Ovary (tissue), 9 donors: ENCODE results near the gene TJAP1. TPM values are rescaled to one million over a fixed set of nuclear protein-coding genes. Genes with fewer than 3 reads are reported as not detected.
A peak's percentile ranks its signal among the peaks of the same experiment; 100 is the strongest.

Source experiments
- DNase-seq, 5 donors: peaks; one replicate each; pipeline ENCODE4 v3.0.0-alpha.2; 2019 to 2020
- H3K27ac ChIP-seq, 2 donors: fragments of 200-600 bp; one replicate each; pipeline versions ENCODE4 v1.5.1 to v1.8.0; 2019 to 2022
- H3K27me3 ChIP-seq: fragments of 200-600 bp; one replicate; pipeline ENCODE4 v1.8.0; 2022
- H3K36me3 ChIP-seq: fragments of 200-600 bp; sonication (generic); one replicate; pipeline ENCODE4 v1.5.1; 2019
- H3K4me1 ChIP-seq: one replicate; pipeline ENCODE4 v1.8.1; 2013; ENCODE audit warnings: mild to moderate bottlenecking, moderate library complexity; ENCODE audit not compliant: insufficient read depth
- H3K4me3 ChIP-seq: fragments of 200-600 bp; sonication (generic); one replicate; pipeline ENCODE4 v1.5.1; 2017
- H3K9me3 ChIP-seq, 2 donors: fragments of 200-600 bp in 1 of 2; sonication (generic) in 1 of 2; one replicate each; pipeline versions ENCODE4 v1.5.1 to v1.8.1; 2013 to 2019; ENCODE audit warnings: mild to moderate bottlenecking in 1 of 2, moderate library complexity in 1 of 2
- EP300 ChIP-seq: sonication (generic); formaldehyde crosslinking; IDR thresholded peaks from one replicate; pipeline ENCODE4 v1.6.1; 2017; ENCODE audit warnings: antibody characterized with exemption
- POLR2A ChIP-seq: fragments of 450-650 bp; IDR thresholded peaks from one replicate; pipeline ENCODE4 v1.6.1; 2017; ENCODE audit warnings: antibody characterized with exemption, mild to moderate bottlenecking, moderate library complexity
- WGBS, 3 donors: extraction: QIAGEN DNeasy Blood & Tissue Kit in 1 of 3; methylation state at CpG; one replicate each; pipeline versions ENCODE4 v1.1.5 to v1.1.7; 2013 to 2017; 5-methylcytosine and 5-hydroxymethylcytosine counted together
- intact Hi-C, 4 donors: fragments of 100-400 bp; cut with DNase I; formaldehyde crosslinking; loops; one replicate each; pipeline versions ENCODE4 v1.11.0 to v1.15.1; 2022 to 2023
- polyA plus RNA-seq, 2 donors: library from polyadenylated mRNA; stranded (reverse); fragments of 200-250 nt in 1 of 2; fragments of 350-450 nt in 1 of 2; fragmentation: Illumina TruSeq in 1 of 2; extraction: RNeasy Lipid Tissue Mini Kit (QIAGEN cat#74804) in 1 of 2; gene quantifications; one replicate each; pipeline ENCODE4 v1.2.3, GENCODE V29; 2013 to 2014
- total RNA-seq, 7 donors: library from RNA; depleted of rRNA in 2 of 7; stranded (reverse); fragments of >200 nt in 2 of 7; fragmentation: NEBNext Ultra II Directional in 3 of 7; extraction: Animal tissue kit (Norgen Biotek cat#: 25700) in 3 of 7; gene quantifications; one replicate each; pipeline versions ENCODE4 v1.1.0 to v1.2.4, GENCODE V29; 2016 to 2023
- TF ChIP-seq, protein P1 (sequence below), 3 donors: fragments of 450-650 bp in 2 of 3; fragments of 200-600 bp in 1 of 3; IDR thresholded peaks; one replicate each; pipeline versions ENCODE4 v1.5.1 to v1.8.0; 2016 to 2022; ENCODE audit warnings: antibody characterized with exemption in 3 of 3, mild to moderate bottlenecking in 1 of 3
- donor health status: DM: no; HTN: no; CAD: no; lungs with moderate emphysema.
- donor health status: DM: no; HTN: no; CAD: no.
- donor health status: Bipolar disorder and iron deficiency.
- donor health status: DM: yes; HTN: yes; CAD: no.
- donor health status: DM: no; HTN: no; CAD: no.
- donor health status: DM: yes; HTN: yes; CAD: no.

TJAP1 gene
- total and polyA plus RNA-seq, 9 donors, result 12.9 to 44.8 (median 34.0) TPM

DNA sequence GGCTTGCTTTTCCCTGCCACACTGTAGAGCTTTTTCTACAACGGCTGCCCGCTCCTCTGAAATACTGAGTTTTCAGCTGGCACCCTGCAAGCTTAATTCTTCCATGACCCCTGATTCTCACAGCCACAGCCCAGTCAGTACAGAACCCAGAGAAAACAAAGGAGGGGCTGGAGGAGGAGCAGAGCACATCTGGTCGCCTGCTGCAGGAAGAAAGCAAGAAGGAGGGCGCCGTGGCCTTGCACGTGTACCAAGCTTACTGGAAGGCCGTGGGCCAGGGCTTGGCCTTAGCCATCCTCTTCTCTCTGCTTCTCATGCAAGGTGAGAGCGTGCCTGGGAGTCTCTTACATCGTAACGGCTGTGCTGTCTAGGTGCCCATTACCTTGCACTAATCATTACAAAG is 33.3 kb upstream of the TJAP1 start:
- Histone ChIP-seq H3K27ac (no peak overlapping the region), H3K36me3 (no peaks in the 10 kb centered on the region), H3K27me3 (no peaks in the 10 kb centered on the region), H3K4me3 (no peak overlapping the region), H3K4me1 (no peaks in the 10 kb centered on the region), H3K9me3 (no peaks in the 10 kb centered on the region)
- TF ChIP-seq, protein P1, sequence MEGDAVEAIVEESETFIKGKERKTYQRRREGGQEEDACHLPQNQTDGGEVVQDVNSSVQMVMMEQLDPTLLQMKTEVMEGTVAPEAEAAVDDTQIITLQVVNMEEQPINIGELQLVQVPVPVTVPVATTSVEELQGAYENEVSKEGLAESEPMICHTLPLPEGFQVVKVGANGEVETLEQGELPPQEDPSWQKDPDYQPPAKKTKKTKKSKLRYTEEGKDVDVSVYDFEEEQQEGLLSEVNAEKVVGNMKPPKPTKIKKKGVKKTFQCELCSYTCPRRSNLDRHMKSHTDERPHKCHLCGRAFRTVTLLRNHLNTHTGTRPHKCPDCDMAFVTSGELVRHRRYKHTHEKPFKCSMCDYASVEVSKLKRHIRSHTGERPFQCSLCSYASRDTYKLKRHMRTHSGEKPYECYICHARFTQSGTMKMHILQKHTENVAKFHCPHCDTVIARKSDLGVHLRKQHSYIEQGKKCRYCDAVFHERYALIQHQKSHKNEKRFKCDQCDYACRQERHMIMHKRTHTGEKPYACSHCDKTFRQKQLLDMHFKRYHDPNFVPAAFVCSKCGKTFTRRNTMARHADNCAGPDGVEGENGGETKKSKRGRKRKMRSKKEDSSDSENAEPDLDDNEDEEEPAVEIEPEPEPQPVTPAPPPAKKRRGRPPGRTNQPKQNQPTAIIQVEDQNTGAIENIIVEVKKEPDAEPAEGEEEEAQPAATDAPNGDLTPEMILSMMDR (IDR thresholded peaks at IDR 0.05), result no peak
- TF ChIP-seq POLR2A (no peak), EP300 (no peak)
- peak in 1 of 5 donors; percentile 73 for DNase-seq
- intact Hi-C loops, result no loop called here
- WGBS, 3 donors, result 35 to 60% (median 48%) methylated on average over 10 of the region's 10 CpGs

- DNase-seq, result no peak
Observed at GRCh38 chr6:43444582-43444981, 32.8 kb upstream of the TJAP1 start.

DNA sequence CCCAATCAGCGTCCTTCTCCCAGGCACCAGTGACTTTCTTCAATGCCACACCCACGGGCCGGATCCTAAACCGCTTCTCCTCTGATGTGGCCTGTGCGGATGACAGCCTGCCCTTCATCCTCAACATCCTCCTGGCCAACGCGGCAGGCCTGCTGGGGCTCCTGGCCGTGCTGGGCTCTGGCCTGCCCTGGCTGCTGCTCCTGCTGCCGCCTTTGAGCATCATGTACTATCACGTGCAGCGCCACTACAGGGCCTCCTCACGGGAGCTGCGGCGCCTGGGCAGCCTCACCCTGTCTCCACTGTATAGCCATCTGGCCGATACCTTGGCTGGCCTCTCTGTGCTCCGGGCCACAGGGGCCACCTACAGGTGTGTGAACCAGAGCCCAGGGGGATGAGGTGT is 31.8 kb upstream of the TJAP1 start:
- 87 to 91% (median 90%) methylated on average over 16 of the region's 16 CpGs for WGBS, 3 donors
- Histone ChIP-seq H3K36me3 (no peaks in the 10 kb centered on the region), H3K27me3 (no peaks in the 10 kb centered on the region), H3K4me1 (no peaks in the 10 kb centered on the region), H3K27ac (no peak overlapping the region), H3K9me3 (no peaks in the 10 kb centered on the region), H3K4me3 (no peak overlapping the region)
- no peak for DNase-seq
- intact Hi-C loops, result no loop called here
- TF ChIP-seq EP300 (no peak), POLR2A (no peak)
- TF ChIP-seq, protein P1 (IDR thresholded peaks at IDR 0.05), result no peak

More at GRCh38 chr6:43444582-43444981, 32.8 kb upstream of the TJAP1 start:
- intact Hi-C loops, result no loop called here
- Histone ChIP-seq H3K4me3 (no peak overlapping the region), H3K27me3 (no peaks in the 10 kb centered on the region), H3K36me3 (no peaks in the 10 kb centered on the region), H3K9me3 (no peaks in the 10 kb centered on the region), H3K4me1 (no peaks in the 10 kb centered on the region), H3K27ac (no peak overlapping the region)
- WGBS, 3 donors, result 88 to 92% (median 92%) methylated on average over 8 of the region's 8 CpGs
- TF ChIP-seq POLR2A, result no peak
- TF ChIP-seq EP300, result no peak
- TF ChIP-seq, protein P1 (IDR thresholded peaks at IDR 0.05), result no peak

DNA sequence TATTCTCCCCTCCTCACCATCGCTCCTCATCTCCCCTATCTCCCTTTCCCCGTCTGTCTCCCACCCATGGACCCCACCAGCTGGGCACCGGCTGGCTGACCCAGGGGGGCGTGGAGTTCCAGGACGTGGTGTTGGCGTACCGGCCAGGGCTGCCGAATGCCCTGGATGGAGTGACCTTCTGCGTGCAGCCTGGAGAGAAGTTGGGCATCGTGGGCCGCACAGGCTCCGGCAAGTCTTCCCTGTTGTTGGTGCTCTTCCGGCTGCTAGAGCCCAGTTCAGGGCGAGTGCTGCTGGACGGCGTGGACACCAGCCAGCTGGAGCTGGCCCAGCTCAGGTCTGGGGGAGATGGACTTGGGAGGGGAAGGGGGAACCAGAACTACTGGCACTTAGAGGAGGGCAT is 29.8 kb upstream of the TJAP1 start:
- no peak overlapping the region for H3K27ac ChIP-seq
- WGBS, 3 donors, result 81 to 91% (median 84%) methylated on average over 16 of the region's 16 CpGs
- TF ChIP-seq, protein P1 (IDR thresholded peaks at IDR 0.05), result no peak
- TF ChIP-seq EP300, result no peak
- H3K4me1 ChIP-seq, result no peaks in the 10 kb centered on the region
- intact Hi-C loops, result no loop called here
- no peaks in the 10 kb centered on the region for H3K27me3 ChIP-seq
- H3K4me3 ChIP-seq, result no peak overlapping the region
- DNase-seq, result no peak
- no peaks in the 10 kb centered on the region for H3K9me3 ChIP-seq
- H3K36me3 ChIP-seq, result no peaks in the 10 kb centered on the region

- Histone ChIP-seq H3K27me3 (no peaks in the 10 kb centered on the region), H3K27ac (no peak overlapping the region), H3K4me3 (no peak overlapping the region), H3K4me1 (no peaks in the 10 kb centered on the region), H3K9me3 (no peaks in the 10 kb centered on the region), H3K36me3 (no peaks in the 10 kb centered on the region)
- intact Hi-C loops, result no loop called here
- 75 to 84% (median 81%) methylated on average over 4 of the region's 4 CpGs for WGBS, 3 donors
- no peak for DNase-seq
- TF ChIP-seq POLR2A, result no peak
- TF ChIP-seq, protein P1 (IDR thresholded peaks at IDR 0.05), result no peak
- no peak for TF ChIP-seq EP300
Observed at GRCh38 chr6:43448916-43449315, 28.5 kb upstream of the TJAP1 start.
